ENCODE results near the gene SYTL2. TPM values are rescaled to one million over a fixed set of nuclear protein-coding genes. Genes with fewer than 3 reads are reported as not detected.
"Not testable (repeated sequence)": the region's sequence is repeated elsewhere in the genome, so short reads cannot be mapped to it uniquely, and the experiment has no call there.

The SYTL2 gene, protein sequence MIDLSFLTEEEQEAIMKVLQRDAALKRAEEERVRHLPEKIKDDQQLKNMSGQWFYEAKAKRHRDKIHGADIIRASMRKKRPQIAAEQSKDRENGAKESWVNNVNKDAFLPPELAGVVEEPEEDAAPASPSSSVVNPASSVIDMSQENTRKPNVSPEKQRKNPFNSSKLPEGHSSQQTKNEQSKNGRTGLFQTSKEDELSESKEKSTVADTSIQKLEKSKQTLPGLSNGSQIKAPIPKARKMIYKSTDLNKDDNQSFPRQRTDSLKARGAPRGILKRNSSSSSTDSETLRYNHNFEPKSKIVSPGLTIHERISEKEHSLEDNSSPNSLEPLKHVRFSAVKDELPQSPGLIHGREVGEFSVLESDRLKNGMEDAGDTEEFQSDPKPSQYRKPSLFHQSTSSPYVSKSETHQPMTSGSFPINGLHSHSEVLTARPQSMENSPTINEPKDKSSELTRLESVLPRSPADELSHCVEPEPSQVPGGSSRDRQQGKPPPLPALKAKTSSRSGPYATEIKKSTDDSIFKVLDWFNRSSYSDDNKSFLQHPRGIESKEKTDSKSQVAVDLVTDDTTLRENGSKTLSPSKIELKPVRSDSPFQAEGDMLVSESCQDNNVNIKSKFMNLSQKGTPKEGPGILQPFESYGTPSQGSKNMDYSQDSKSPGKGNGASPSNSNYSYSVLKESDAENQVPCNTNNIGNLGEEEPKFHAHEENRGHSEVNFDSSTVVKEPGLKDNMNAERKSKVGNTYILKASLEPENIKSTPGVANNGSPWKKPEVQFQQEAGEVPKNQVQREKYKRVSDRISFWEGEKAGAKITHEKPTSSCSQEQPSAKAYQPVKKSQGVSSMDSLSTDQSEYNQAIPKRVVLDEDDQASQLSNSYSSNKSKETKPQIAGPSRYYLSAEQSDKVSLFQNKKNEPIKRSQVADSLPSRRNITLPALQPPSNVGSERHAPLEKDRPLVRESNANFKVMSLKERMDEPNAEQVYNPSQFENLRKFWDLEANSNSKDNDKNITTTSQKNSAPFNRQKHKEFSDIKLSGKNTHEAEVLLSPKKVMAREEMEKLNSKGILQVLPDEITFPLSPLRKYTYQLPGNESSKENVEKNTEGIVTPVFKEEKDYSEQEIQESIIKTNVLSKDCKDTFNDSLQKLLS (N-terminal part only)
- 10 to 100 TPM; 10.5 to 12.1 TPM for total RNA-seq

DNA sequence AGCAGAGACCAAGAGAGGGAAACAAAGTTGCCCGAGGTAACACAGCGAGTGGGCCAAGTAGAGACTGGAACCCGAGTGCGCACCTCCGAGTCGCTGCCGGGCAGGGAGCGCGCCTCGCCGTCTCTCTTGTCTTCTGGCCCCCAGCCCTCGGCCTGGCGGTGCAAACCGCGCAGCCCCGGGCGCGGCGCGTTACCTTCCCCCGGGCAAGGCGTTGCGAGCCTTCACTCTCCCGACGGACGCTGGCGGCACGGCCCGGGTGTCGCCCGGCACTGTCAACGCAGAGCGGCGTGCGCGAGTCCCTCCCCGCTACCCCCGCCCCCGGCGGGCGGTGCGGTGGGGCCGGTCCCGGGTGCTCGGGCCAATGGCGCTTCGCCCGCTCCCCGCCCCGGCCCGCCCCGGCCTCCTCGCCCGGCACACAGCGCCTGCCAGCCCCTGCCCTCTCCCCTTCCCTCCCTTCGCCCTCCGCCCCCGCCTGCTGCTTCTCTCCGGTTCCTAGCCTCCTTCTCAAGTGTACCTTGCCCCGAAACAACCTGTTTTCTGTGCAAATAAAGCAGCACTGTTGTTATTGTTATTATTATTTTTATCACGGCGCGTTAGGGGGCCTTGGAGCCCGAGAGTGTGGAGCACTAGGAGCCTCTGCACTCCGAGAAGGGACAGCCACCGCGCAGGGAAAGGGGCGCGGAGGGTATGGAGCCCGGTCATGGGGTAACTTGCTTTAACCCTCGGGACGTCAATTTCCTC is at the start of gene SYTL2:
Gene SYTL2, minus strand, starts transcription at position 271 of the 741 bp plus-strand sequence. CDS start 53,416 bp downstream, outside the sequence.
- H3K4me1 Mint-ChIP-seq = peaks cover 13% of the 10 kb centered on the region
- peak within 1 kb of the TSS; percentile 15 for H3K27ac Mint-ChIP-seq
- ATAC-seq (replicated peaks) = peak; percentile 98

DNA sequence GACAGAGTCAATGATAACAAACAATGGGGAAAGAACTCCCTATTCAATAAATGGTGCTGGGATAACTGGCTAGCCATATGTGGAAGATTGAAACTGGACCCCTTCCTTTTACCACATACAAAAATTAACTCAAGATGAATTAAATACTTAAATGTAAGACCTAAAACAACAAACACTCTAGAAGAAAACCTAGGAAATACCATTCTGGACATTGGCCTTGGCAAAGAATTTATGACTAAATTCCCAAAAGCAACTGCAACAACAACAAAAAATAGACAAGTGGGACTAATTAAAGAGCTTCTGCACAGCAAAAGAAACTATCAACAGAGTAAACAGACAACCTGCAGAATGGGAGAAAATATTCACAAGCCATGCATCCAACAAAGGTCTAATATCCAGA is 48.6 kb upstream of the SYTL2 start:
- not testable (repeated sequence) for H3K27me3 Mint-ChIP-seq

More for the DNA sequence above, at the start of gene SYTL2:
- no peaks in the 10 kb centered on the region for H3K36me3 Mint-ChIP-seq (ENCODE audit: low read depth)
- H3K27me3 Mint-ChIP-seq = no peaks in the 10 kb centered on the region
- no peaks in the 10 kb centered on the region for H3K9me3 Mint-ChIP-seq
- peak within 1 kb of the TSS; percentile 87 for H3K4me3 Mint-ChIP-seq

GRCh38 chr11:85857098-85857497 is 46.2 kb upstream of the SYTL2 start:
- Mint-ChIP-seq H3K9me3 (no peaks in the 10 kb centered on the region), H3K36me3 (ENCODE audit: low read depth) (no peaks in the 10 kb centered on the region), H3K4me1 (no peaks in the 10 kb centered on the region), H3K4me3 (no peak overlapping the region), H3K27me3 (no peaks in the 10 kb centered on the region), H3K27ac (no peak overlapping the region)
- ATAC-seq (replicated peaks) = no peak

More for the DNA sequence above, 48.6 kb upstream of the SYTL2 start:
- not testable (repeated sequence) for H3K4me3 Mint-ChIP-seq; H3K9me3 Mint-ChIP-seq; H3K36me3 Mint-ChIP-seq (ENCODE audit: low read depth); H3K4me1 Mint-ChIP-seq; ATAC-seq (replicated peaks); H3K27ac Mint-ChIP-seq

GRCh38 chr11:85855341-85855656 is 44.4 kb upstream of the SYTL2 start, which contains the start of gene CCDC83:
TSS of gene CCDC83 (plus strand) at chr11:85855383. CDS start at chr11:85865124, 9,741 bp downstream.
- Mint-ChIP-seq H3K9me3 (no peaks in the 10 kb centered on the region), H3K27ac (peak within 1 kb of the TSS; percentile 86), H3K27me3 (no peaks in the 10 kb centered on the region)

DNA sequence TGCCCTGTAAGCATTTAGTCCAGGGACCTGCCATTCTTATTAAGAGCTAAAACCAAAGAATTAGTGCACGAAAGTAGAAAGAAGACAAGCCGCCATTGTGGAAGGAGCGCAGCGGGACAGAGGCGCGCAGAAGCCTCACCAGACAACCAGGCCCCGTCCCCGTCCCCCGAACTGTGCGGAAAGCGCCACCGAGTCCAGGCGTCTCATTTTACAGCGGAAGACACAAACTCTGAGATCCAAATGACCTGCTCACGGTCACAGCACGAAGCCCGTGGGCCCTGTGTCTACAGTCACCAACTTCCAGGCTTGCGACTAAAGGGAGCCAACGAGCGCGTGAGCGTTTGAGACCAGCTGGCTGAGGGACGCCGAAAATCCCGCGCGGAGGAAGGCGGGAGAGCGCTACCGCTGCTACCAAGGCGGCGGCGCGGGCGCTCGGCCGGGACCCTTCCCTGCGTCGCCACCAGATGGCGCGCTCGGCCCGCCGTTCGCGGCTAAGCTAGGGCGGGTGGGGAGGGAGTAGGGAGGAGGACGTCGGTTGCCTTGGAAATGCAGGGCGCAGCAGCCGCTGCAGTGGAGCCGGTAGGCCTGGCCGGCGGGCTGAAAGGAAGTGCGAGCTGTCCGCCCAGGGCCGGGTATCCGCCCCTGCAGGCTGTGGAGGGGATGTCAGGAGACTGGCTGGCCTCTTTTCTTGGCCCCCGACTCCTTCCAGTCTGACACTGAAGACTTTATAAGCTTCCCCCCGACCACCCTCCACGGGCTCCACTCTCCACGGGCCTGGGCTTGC is 43.8 kb upstream of the SYTL2 start:
- Mint-ChIP-seq H3K27me3 (no peaks in the 10 kb centered on the region), H3K9me3 (no peaks in the 10 kb centered on the region), H3K36me3 (ENCODE audit: low read depth) (no peaks in the 10 kb centered on the region), H3K27ac (peak overlapping the region; percentile 86), H3K4me1 (no peaks in the 10 kb centered on the region), H3K4me3 (peak overlapping the region; percentile 94)
- peak; percentile 96 for ATAC-seq (replicated peaks)

More at GRCh38 chr11:85855341-85855656, 44.4 kb upstream of the SYTL2 start, which contains the start of gene CCDC83:
- no peaks in the 10 kb centered on the region for H3K36me3 Mint-ChIP-seq (ENCODE audit: low read depth)
- H3K4me1 Mint-ChIP-seq = no peaks in the 10 kb centered on the region
- peak within 1 kb of the TSS; percentile 94 for H3K4me3 Mint-ChIP-seq
- ATAC-seq (replicated peaks) = no peak

DNA sequence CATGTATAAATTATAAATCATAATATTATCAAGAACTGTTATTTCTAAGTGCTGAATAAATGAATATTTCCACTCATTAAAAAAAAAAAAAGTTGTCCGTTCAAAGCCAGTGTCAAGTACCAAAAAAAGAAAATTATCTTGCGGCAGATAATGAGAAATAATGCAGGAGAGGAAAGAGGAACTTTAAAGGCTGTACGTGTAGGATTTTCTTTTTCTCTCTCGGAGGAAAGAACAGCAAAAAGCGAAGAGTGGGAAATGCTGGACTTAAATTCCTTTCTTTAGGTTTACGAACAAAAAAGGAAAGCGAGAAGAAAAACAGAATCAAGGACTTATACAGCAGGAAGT is 43.2 kb upstream of the SYTL2 start:
- no peaks in the 10 kb centered on the region for H3K4me1 Mint-ChIP-seq
- H3K27ac Mint-ChIP-seq = peak overlapping the region; percentile 86
- peak overlapping the region; percentile 94 for H3K4me3 Mint-ChIP-seq
- no peaks in the 10 kb centered on the region for H3K9me3 Mint-ChIP-seq
- H3K27me3 Mint-ChIP-seq = no peaks in the 10 kb centered on the region
- no peak for ATAC-seq (replicated peaks)
- no peaks in the 10 kb centered on the region for H3K36me3 Mint-ChIP-seq (ENCODE audit: low read depth)

DNA sequence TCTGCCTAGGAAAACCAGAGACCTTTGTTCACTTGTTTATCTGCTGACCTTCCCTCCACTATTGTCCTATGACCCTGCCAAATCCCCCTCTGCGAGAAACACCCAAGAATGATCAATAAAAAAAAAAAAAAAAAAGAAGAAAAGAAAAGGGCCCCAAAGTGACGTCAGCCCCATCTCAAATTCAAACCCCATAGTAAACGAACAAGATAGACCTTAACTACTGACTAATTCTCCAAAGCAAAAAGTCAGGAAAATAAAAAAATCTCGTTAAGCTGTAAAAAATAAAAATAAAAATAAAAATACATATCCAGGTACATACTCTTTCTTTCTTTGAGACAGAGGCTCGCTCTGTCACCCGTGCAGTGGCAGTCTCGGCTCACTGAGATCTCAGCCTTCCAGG is 42.6 kb upstream of the SYTL2 start:
- not testable (repeated sequence) for H3K4me3 Mint-ChIP-seq; H3K27ac Mint-ChIP-seq; H3K36me3 Mint-ChIP-seq (ENCODE audit: low read depth); H3K4me1 Mint-ChIP-seq; ATAC-seq (replicated peaks); H3K27me3 Mint-ChIP-seq; H3K9me3 Mint-ChIP-seq

DNA sequence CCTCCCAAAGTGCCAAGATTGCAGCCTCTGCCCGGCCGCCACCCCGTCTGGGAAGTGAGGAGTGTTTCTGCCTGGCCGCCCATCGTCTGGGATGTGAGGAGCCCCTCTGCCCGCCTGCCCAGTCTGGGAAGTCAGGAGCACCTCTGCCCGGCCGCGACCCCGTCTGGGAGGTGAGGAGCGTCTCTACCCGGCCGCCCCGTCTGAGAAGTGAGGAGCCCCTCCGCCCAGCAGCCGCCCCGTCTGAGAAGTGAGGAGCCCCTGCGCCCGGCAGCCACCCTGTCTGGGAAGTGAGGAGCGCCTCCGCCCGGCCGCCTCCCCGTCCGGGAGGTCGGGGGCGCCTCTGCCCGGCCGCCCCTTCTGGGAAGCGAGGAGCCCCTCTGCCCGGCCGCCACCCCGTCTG is 41.8 kb upstream of the SYTL2 start:
- not testable (repeated sequence) for H3K27ac Mint-ChIP-seq; H3K9me3 Mint-ChIP-seq; H3K4me1 Mint-ChIP-seq; ATAC-seq (replicated peaks); H3K4me3 Mint-ChIP-seq; H3K27me3 Mint-ChIP-seq; H3K36me3 Mint-ChIP-seq (ENCODE audit: low read depth)

DNA sequence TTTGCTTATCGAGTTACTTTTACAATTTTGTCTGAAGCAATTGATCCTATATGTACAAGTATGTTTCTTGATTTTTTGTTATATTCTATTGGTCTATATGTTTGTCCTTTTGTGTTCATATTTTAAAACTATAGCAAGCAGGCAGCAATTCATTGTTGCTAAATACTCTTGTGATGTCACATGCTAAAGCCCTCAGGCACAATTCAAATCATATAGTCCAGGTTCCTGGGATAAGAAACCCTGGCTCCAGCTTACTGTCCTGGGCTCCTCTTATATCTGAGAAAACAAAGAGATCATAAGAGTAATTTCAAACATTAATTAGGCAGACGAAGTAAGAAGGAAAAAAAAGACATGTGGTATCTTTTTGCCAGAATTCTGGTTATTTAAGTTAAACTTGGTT is 37.6 kb upstream of the SYTL2 start:
- no peak overlapping the region for H3K27ac Mint-ChIP-seq
- no peaks in the 10 kb centered on the region for H3K9me3 Mint-ChIP-seq
- H3K36me3 Mint-ChIP-seq (ENCODE audit: low read depth) = no peaks in the 10 kb centered on the region
- no peak overlapping the region for H3K4me3 Mint-ChIP-seq
- H3K27me3 Mint-ChIP-seq = no peaks in the 10 kb centered on the region
- H3K4me1 Mint-ChIP-seq = peaks cover 8% of the 10 kb centered on the region
- ATAC-seq (replicated peaks) = no peak

DNA sequence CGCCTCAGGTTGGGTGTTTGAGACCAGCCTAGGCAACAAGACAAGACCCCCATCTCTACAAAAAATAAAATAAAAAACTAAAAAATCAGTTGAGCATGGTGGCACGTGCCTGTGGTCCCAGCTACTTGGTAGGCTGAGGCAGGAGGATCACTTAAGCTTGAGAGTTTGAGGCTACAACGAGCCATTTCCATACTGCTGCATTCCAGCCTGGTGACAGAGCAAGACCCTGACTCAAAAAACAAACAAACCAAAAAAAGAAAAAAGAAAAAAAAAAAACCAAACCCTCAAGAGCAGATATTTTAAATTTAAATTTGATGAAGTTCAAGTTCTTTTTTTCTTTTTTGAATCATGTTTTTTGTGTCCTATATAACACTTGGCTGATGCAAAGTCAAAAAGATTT is 37.1 kb upstream of the SYTL2 start:
- no peak for ATAC-seq (replicated peaks)
- Mint-ChIP-seq H3K27ac (no peak overlapping the region), H3K9me3 (no peaks in the 10 kb centered on the region)

DNA sequence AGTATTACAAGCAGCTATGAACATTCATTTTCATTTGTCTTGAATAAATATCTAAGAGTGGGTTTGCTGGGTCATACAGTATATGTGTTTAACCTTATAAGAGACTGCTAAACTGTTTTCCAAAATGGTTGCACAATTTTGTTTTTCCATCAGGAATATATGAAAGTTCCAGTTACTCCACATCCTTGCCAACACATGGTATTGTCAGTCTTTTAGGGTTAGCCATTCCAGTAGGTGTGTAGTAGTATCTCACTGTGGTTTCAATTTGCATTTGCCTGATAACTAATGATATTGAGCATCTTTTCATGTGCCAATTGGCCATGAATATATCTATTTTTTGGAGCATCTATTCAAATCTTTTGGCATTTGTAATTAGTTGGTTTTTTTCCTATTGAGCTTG is 36.5 kb upstream of the SYTL2 start:
- Mint-ChIP-seq H3K36me3 (ENCODE audit: low read depth) (no peaks in the 10 kb centered on the region), H3K27ac (no peak overlapping the region)

More for the DNA sequence above, 37.1 kb upstream of the SYTL2 start:
- Mint-ChIP-seq H3K27me3 (no peaks in the 10 kb centered on the region), H3K36me3 (ENCODE audit: low read depth) (no peaks in the 10 kb centered on the region), H3K4me3 (no peak overlapping the region), H3K4me1 (peaks cover 8% of the 10 kb centered on the region)

GRCh38 chr11:85845124-85845631 is 34.2 kb upstream of the SYTL2 start:
- Mint-ChIP-seq H3K27ac (peak overlapping the region; percentile 46), H3K4me3 (no peak overlapping the region), H3K9me3 (no peaks in the 10 kb centered on the region), H3K36me3 (ENCODE audit: low read depth) (no peaks in the 10 kb centered on the region), H3K4me1 (peaks cover 8% of the 10 kb centered on the region), H3K27me3 (no peaks in the 10 kb centered on the region)
- no peak for ATAC-seq (replicated peaks)

More for the DNA sequence above, 36.5 kb upstream of the SYTL2 start:
- Mint-ChIP-seq H3K4me1 (peaks cover 8% of the 10 kb centered on the region), H3K4me3 (no peak overlapping the region), H3K9me3 (no peaks in the 10 kb centered on the region), H3K27me3 (no peaks in the 10 kb centered on the region)
- no peak for ATAC-seq (replicated peaks)

DNA sequence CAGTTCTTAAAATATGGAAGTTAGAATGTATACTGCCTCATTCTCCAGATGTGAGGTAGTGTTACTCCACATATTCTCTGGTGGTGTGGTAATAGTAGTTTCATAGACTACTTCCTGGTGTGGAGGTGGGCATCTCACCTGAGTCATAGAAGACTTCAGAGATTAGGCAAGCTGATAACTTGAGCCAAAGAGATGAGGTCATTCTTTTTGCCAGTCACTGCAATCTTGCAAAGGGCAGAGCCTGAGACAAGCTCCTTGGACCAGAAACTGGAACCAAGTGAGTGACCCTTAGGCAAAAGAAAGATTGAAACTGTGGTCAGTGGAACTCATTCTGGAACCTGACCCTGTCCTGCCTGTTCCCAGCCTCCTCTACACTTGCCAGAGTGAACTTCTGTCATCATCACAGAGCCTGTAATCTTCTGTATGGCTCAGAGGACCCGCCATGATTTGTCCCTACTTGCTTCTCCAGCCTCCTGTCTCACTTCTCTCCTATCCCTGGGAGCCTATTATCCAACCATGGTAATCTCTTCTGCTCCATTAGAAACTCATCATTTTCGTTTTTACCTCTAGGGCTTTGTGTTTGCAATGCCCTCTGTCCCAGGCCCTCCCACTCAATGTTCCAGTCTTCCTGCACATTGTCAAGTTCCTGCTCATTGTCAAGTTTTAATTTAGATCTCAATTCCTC is 33.6 kb upstream of the SYTL2 start:
- Mint-ChIP-seq H3K27me3 (no peaks in the 10 kb centered on the region), H3K36me3 (ENCODE audit: low read depth) (no peaks in the 10 kb centered on the region), H3K4me3 (no peak overlapping the region), H3K9me3 (no peaks in the 10 kb centered on the region), H3K4me1 (peaks cover 8% of the 10 kb centered on the region), H3K27ac (peak overlapping the region; percentile 46)
- peak; percentile 92 for ATAC-seq (replicated peaks)

Measured in activated T-helper 17 cell treated with anti-CD3 and anti-CD28 coated beads, Interleukin-2, amount 50 U/mL, for 72 hours (primary cell).